Measurements from ENCODE around the gene RFX2. TPM values are rescaled to one million over a fixed set of nuclear protein-coding genes. Genes with fewer than 3 reads are reported as not detected.

RFX2 gene
- total and polyA plus RNA-seq, 2 experiments from 2014 or later: 2.3 to 4.9 TPM

DNA sequence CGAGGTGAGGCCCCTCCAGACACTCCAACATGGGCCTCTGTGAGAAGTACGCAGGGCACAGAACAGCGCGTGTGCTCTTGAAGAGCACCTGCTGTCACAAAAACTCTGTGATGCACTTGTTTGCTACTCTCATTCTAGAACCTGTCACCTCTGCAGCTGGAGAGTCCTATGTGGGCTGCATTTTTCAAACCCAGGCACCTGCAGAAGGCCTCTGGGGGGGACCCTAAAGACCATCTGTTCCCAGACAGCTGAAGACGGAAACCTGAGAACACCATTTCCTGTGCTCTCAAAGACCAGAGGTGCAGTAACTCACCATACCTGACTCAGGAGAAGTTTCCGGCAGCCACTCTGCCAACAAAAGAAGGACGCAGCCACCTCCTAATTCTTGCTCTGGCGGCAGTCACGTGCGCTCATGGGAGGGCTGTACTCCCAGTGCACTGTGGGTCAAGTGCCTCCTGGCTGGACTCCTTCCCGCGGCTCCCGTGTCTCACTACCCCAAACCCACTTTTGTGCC, 160.5 kb downstream of the RFX2 start:
- Histone ChIP-seq H3K27me3 (no peaks in the 10 kb centered on the region), H3K9me2 (replicated peaks; ENCODE audit: insufficient read depth) (no peaks in the 10 kb centered on the region), H3K4me3 (no peak overlapping the region), H2AFZ (no peak overlapping the region), H3K36me3 (replicated peaks; ENCODE audit: insufficient read depth, low read depth) (no peaks in the 10 kb centered on the region), H3K79me2 (peaks cover 95% of the 10 kb centered on the region), H3K27ac (peak overlapping the region; percentile 86), H3K4me1 (ENCODE audit: insufficient read depth) (peaks cover 64% of the 10 kb centered on the region), H3K9me3 (ENCODE audit: low read depth) (no peaks in the 10 kb centered on the region), H3K4me2 (no peak overlapping the region), H4K20me1 (ENCODE audit: insufficient read depth, poor library complexity, severe bottlenecking) (peaks cover 65% of the 10 kb centered on the region)
- WGBS (ENCODE audit: low lambda C conversion rate, missing lambda C conversion rate): 95% methylated on average over 13 of the region's 13 CpGs
- TF ChIP-seq EZH2 (IDR thresholded peaks at IDR 0.05; ENCODE audit: borderline replicate concordance): no peak
- TF ChIP-seq EZH2phosphoT487 (IDR thresholded peaks at IDR 0.05; ENCODE audit: low read depth, severe bottlenecking, unreplicated experiment): no peak
- TF ChIP-seq, protein P1, sequence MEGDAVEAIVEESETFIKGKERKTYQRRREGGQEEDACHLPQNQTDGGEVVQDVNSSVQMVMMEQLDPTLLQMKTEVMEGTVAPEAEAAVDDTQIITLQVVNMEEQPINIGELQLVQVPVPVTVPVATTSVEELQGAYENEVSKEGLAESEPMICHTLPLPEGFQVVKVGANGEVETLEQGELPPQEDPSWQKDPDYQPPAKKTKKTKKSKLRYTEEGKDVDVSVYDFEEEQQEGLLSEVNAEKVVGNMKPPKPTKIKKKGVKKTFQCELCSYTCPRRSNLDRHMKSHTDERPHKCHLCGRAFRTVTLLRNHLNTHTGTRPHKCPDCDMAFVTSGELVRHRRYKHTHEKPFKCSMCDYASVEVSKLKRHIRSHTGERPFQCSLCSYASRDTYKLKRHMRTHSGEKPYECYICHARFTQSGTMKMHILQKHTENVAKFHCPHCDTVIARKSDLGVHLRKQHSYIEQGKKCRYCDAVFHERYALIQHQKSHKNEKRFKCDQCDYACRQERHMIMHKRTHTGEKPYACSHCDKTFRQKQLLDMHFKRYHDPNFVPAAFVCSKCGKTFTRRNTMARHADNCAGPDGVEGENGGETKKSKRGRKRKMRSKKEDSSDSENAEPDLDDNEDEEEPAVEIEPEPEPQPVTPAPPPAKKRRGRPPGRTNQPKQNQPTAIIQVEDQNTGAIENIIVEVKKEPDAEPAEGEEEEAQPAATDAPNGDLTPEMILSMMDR (IDR thresholded peaks at IDR 0.05; ENCODE audit: poor library complexity): no peak
- DNase-seq (ENCODE audit: low spot score): no peak

DNA sequence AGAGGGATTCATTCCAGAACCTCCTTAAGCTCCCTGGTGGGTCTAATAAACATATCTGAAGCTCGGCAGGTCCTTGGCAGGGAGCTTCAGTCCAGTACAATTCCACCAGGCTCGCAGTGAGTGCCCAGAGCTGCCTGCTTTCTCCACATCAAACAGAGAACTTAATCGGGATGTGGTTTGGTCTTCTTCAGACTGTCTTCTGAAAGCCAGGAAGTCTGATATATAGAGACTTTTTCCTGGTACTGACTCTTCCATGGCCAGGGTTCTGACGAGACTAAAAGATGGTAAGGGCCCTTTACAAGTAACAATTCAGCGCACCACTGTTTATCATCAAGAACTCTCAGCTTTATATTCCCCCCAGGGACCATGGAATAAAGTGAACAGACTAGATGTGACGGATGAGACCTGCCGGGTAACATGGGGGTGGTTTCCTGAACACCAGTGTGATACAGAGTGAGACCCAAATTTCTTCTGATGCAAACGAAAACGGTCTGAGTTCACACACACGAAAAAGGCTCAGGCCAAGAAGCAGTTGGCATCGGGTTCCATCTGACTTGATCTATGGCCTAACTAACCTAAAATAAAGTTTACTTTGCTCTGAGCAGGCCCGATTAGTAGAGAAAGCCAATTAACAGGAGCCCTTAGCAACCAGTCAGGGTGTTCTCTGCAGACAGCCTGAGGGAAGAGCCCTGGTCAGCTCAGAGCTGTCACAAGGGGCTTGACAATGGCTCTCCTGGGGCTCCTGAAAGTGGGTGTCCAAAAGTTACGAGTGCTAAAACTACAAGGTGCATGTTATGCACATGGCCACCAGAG, 161.3 kb downstream of the RFX2 start:
- peaks cover 64% of the 10 kb centered on the region for H4K20me1 ChIP-seq (ENCODE audit: insufficient read depth, poor library complexity, severe bottlenecking)
- no peak for DNase-seq (ENCODE audit: low spot score)

DNA sequence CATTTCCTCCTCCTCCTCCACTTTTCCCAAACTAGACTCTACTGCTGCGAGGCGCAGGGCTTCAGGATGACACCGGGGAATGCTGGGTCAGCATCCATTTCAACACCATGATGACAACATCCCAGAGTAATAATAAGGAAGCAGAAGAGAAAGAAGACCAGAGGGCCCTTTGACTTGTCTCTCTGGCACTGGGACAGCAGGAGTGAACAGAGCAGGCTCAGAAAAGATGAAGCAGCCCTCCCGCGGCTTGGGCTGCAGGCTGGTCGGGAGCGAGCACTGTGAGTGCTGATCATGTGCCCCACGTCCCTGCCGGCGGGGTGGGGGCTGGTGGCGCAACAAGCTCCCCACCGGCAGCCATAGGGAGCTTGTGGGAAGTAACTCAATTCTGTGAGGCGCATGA, 162.9 kb downstream of the RFX2 start:
- Histone ChIP-seq H3K9me2 (replicated peaks; ENCODE audit: insufficient read depth) (no peaks in the 10 kb centered on the region), H3K4me3 (no peak overlapping the region), H3K27ac (peak overlapping the region; percentile 86), H2AFZ (no peak overlapping the region), H3K4me1 (ENCODE audit: insufficient read depth) (peaks cover 58% of the 10 kb centered on the region), H3K36me3 (replicated peaks; ENCODE audit: insufficient read depth, low read depth) (no peaks in the 10 kb centered on the region), H3K4me2 (peak overlapping the region; percentile 46), H4K20me1 (ENCODE audit: insufficient read depth, poor library complexity, severe bottlenecking) (peaks cover 66% of the 10 kb centered on the region), H3K27me3 (no peaks in the 10 kb centered on the region), H3K9me3 (ENCODE audit: low read depth) (no peaks in the 10 kb centered on the region), H3K79me2 (peaks cover 97% of the 10 kb centered on the region)
- DNase-seq (ENCODE audit: low spot score): peak; percentile 48
- WGBS (ENCODE audit: low lambda C conversion rate, missing lambda C conversion rate): 80% methylated on average over 13 of the region's 13 CpGs
- TF ChIP-seq EZH2phosphoT487 (IDR thresholded peaks at IDR 0.05; ENCODE audit: low read depth, severe bottlenecking, unreplicated experiment) (no peak), EZH2 (IDR thresholded peaks at IDR 0.05; ENCODE audit: borderline replicate concordance) (no peak)
- TF ChIP-seq, protein P1 (IDR thresholded peaks at IDR 0.05; ENCODE audit: poor library complexity): no peak

More for the DNA sequence above, 161.3 kb downstream of the RFX2 start:
- Histone ChIP-seq H3K4me1 (ENCODE audit: insufficient read depth) (peaks cover 60% of the 10 kb centered on the region), H3K4me2 (no peak overlapping the region), H3K27me3 (no peaks in the 10 kb centered on the region), H3K36me3 (replicated peaks; ENCODE audit: insufficient read depth, low read depth) (no peaks in the 10 kb centered on the region), H3K79me2 (peaks cover 100% of the 10 kb centered on the region), H3K4me3 (no peak overlapping the region), H3K9me3 (ENCODE audit: low read depth) (no peaks in the 10 kb centered on the region), H3K9me2 (replicated peaks; ENCODE audit: insufficient read depth) (no peaks in the 10 kb centered on the region), H3K27ac (peak overlapping the region; percentile 86), H2AFZ (no peak overlapping the region)
- no peak for TF ChIP-seq EZH2phosphoT487 (IDR thresholded peaks at IDR 0.05; ENCODE audit: low read depth, severe bottlenecking, unreplicated experiment)
- no peak for TF ChIP-seq EZH2 (IDR thresholded peaks at IDR 0.05; ENCODE audit: borderline replicate concordance)
- TF ChIP-seq, protein P1 (IDR thresholded peaks at IDR 0.05; ENCODE audit: poor library complexity): no peak
- 68% methylated on average over 13 of the region's 13 CpGs for WGBS (ENCODE audit: low lambda C conversion rate, missing lambda C conversion rate)
